CD4-positive, CD25-positive, alpha-beta regulatory T cell (primary cell): ENCODE measurements around the gene FDX2. TPM values are rescaled to one million over a fixed set of nuclear protein-coding genes. Genes with fewer than 3 reads are reported as not detected.

ENCODE experiments used
- ATAC-seq, 2 donors: fragments of 150-1000 bp; cut with Tn5 transposase; one replicate each; pipeline ENCODE4 v1.10.0; 2021; ENCODE audit warnings: low read depth in 2 of 2, moderate number of reproducible peaks in 2 of 2, moderate library complexity in 1 of 2
- DNase-seq, 3 donors: peaks; one replicate each; pipeline versions ENCODE4 v3.0.0 to v3.0.0-alpha.2; 2012 to 2022; ENCODE audit warnings: mixed read lengths in 1 of 3
- H3K27ac ChIP-seq: one replicate; pipeline ENCODE4 v1.7.0; 2013; ENCODE audit warnings: mild to moderate bottlenecking, low read length; ENCODE audit not compliant: insufficient read depth, poor library complexity, severe bottlenecking
- H3K27me3 ChIP-seq: one replicate; pipeline ENCODE4 v1.7.0; 2013; ENCODE audit warnings: low read length; ENCODE audit not compliant: control insufficient read depth, insufficient read depth
- H3K36me3 ChIP-seq: one replicate; pipeline ENCODE4 v1.7.0; 2013; ENCODE audit warnings: mild to moderate bottlenecking, low read length, moderate library complexity; ENCODE audit not compliant: control insufficient read depth, insufficient read depth
- H3K4me1 ChIP-seq: 2 replicates; pipeline ENCODE4 v1.7.0; 2013; ENCODE audit warnings: mild to moderate bottlenecking, low read length; ENCODE audit not compliant: insufficient read depth, control insufficient read depth, poor library complexity, severe bottlenecking
- H3K4me3 ChIP-seq: one replicate; pipeline ENCODE4 v1.7.0; 2013; ENCODE audit warnings: low read depth, mild to moderate bottlenecking, low read length, moderate library complexity
- H3K9me3 ChIP-seq, 2 experiments: 1 replicate in 1 of 2; 2 replicates in 1 of 2; pipeline ENCODE4 v1.7.0; 2013; ENCODE audit warnings: low read length in 2 of 2, mild to moderate bottlenecking in 1 of 2, moderate library complexity in 1 of 2; ENCODE audit not compliant: control insufficient read depth in 2 of 2
- H3K27ac Mint-ChIP-seq, 3 donors: one replicate each; pipeline ENCODE4 v1.8.0; 2020 to 2022; ENCODE audit warnings: mild to moderate bottlenecking in 3 of 3, mixed read lengths in 3 of 3, moderate library complexity in 2 of 3
- H3K27me3 Mint-ChIP-seq: one replicate; pipeline ENCODE4 v1.8.0; 2022; ENCODE audit warnings: mild to moderate bottlenecking, mixed read lengths
- H3K36me3 Mint-ChIP-seq: one replicate; pipeline ENCODE4 v1.8.0; 2020; ENCODE audit warnings: mixed read lengths
- H3K4me1 Mint-ChIP-seq, 4 donors: one replicate each; pipeline ENCODE4 v1.8.0; 2020 to 2022; ENCODE audit warnings: mixed read lengths in 4 of 4, mild to moderate bottlenecking in 1 of 4
- H3K4me3 Mint-ChIP-seq, 4 donors: one replicate each; pipeline ENCODE4 v1.8.0; 2020 to 2022; ENCODE audit warnings: mild to moderate bottlenecking in 4 of 4, mixed read lengths in 4 of 4, moderate library complexity in 3 of 4
- H3K9me3 Mint-ChIP-seq, 7 donors: one replicate each; pipeline ENCODE4 v1.8.0; 2020 to 2022; ENCODE audit warnings: mixed read lengths in 7 of 7, mild to moderate bottlenecking in 3 of 7, moderate library complexity in 2 of 7
- polyA plus RNA-seq, 4 donors: library from polyadenylated mRNA; unstranded; fragments of 300-500 nt; fragmentation: Illumina TruSeq; gene quantifications; one replicate each; pipeline ENCODE4 v1.2.3, GENCODE V29; 2021
- total RNA-seq: library from RNA; stranded (reverse); gene quantifications from one replicate; pipeline ENCODE4 v1.2.3, GENCODE V29; 2022

Gene FDX2
- 3.5 TPM for total RNA-seq
- 10 to 100 TPM; 13.1 to 16.5 (median 13.5) TPM for polyA plus RNA-seq

DNA sequence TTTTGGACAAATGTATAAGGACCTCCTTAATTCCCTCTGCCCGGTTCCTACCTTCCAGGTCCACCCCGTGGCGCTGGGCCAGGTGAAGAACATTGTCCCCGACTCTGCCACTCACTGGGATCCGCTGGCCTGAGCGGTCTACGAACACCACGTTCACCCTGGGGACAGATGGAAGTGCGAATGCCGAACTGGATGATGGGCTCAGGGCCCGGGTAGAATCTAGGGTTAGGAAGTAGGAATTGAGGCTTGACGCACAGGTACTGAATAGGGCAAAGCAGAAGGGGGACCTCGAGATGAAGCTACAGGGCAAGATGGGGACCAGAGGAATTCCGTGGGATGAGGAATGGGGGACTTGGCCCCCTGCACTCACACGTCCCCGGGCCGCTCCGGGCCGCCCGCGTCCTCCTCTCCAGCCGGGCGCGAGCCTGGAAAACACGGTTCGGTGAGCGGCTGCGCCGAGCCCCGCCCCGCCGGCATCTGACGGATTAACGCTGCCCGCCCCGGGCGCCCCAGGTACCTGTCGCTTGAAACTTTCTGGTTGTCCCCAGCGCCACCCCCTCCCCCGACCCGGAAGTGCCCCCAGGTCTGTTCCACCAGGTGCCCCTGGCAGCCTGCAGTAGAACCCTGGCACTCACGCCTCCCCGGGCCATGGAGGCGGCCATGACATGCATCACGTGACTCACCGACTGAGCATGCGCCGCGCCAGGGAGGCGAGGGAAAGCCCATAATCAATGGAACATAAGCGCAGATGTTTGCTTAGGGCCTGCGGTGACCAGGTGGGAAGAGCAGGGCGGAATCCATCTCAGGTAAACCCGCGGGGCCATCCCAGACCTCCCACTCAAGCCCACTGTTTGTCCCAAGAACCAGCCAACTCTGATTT, at the start of gene FDX2:
Gene FDX2, minus strand, starts transcription at position 681 of the 880 bp plus-strand sequence. Its CDS starts 19 bp downstream, at position 662.
- Histone ChIP-seq H3K27me3 (no peaks in the 10 kb centered on the region), H3K36me3 (peaks cover 16% of the 10 kb centered on the region), H3K27ac (peak within 1 kb of the TSS; percentile 61), H3K4me1 (peaks cover 15% of the 10 kb centered on the region), H3K9me3 (no peaks in the 10 kb centered on the region), H3K4me3 (peak within 1 kb of the TSS; percentile 86)
- ATAC-seq (peak; percentile 74 to 89), DNase-seq (peak; percentile 85 to 90 (median 86))
- no peaks in the 10 kb centered on the region for H3K9me3 Mint-ChIP-seq
- peak within 1 kb of the TSS; percentile 79 to 92 (median 86) for H3K4me3 Mint-ChIP-seq
- peak within 1 kb of the TSS; percentile 78 to 91 (median 88) for H3K27ac Mint-ChIP-seq
- H3K36me3 Mint-ChIP-seq, result peaks cover 14% of the 10 kb centered on the region
- no peaks in the 10 kb centered on the region for H3K27me3 Mint-ChIP-seq
- H3K4me1 Mint-ChIP-seq, result peaks cover 0 to 17% (median 5%) of the 10 kb centered on the region in 4 donors

- H3K27me3 Mint-ChIP-seq, result no peaks in the 10 kb centered on the region
- peaks cover 33% of the 10 kb centered on the region for H3K36me3 Mint-ChIP-seq
- H3K36me3 ChIP-seq, result peaks cover 79% of the 10 kb centered on the region
Observed at GRCh38 chr19:10365518-10365917, 49.7 kb upstream of the FDX2 start.

DNA sequence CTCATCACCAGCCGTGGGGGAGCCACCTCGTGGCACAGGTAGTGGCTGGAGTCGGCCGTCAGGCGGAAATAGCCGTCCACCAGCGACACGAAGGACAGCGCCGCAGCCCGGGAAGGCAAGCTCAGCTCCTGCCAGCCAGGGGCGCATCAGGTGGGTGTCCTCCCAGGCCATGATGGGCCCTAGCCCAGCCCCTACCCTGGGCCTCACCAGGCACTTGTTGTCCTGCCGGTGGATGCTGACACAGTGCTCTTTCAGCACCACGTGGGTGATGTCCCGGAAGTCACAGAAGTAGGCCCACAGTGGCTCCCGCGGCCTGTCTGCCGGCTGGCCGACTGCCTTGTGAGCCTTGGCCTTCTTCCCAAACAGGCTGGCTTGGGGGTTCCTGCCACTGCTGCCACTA, 48.8 kb upstream of the FDX2 start:
- H3K4me1 Mint-ChIP-seq, result peaks cover 0 to 4% (median under 1%) of the 10 kb centered on the region in 4 donors
- no peak overlapping the region for H3K4me3 Mint-ChIP-seq
- no peak overlapping the region for H3K27ac Mint-ChIP-seq
- Histone ChIP-seq H3K36me3 (peaks cover 76% of the 10 kb centered on the region), H3K9me3 (no peaks in the 10 kb centered on the region), H3K27ac (no peak overlapping the region), H3K4me1 (no peaks in the 10 kb centered on the region), H3K4me3 (no peak overlapping the region), H3K27me3 (no peaks in the 10 kb centered on the region)
- H3K9me3 Mint-ChIP-seq, result no peaks in the 10 kb centered on the region
- no peak for DNase-seq
- ATAC-seq, result no peak
- no peaks in the 10 kb centered on the region for H3K27me3 Mint-ChIP-seq
- peaks cover 33% of the 10 kb centered on the region for H3K36me3 Mint-ChIP-seq

More at GRCh38 chr19:10365518-10365917, 49.7 kb upstream of the FDX2 start:
- no peaks in the 10 kb centered on the region for H3K9me3 Mint-ChIP-seq
- Histone ChIP-seq H3K27ac (no peak overlapping the region), H3K27me3 (no peaks in the 10 kb centered on the region), H3K4me3 (no peak overlapping the region), H3K4me1 (no peaks in the 10 kb centered on the region), H3K9me3 (no peaks in the 10 kb centered on the region)
- H3K27ac Mint-ChIP-seq, result no peak overlapping the region
- H3K4me3 Mint-ChIP-seq, result no peak overlapping the region
- peaks cover 0 to 4% (median under 1%) of the 10 kb centered on the region in 4 donors for H3K4me1 Mint-ChIP-seq
- DNase-seq (no peak), ATAC-seq (no peak)

DNA sequence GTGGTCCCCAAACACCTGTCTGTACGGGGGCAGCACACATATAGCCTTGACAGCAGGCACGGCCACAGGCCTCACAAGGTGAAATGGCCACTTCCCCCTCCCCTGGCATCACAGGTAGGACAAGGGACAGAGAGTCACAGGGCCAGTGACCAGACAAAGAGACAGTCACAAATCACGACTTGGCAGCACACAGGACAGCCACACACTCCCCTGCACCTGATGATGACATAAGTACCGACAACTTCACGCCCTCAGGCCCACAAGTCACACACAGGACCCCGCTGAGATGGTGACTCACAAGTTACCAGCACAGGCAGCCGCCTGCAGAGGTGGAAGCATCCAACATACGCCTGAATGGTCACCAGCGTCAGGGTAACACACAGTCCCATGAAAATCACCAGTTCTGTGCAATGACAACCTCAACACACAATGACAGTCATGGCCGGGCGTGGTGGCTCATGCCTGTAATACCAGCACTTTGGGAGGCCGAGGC, 48.0 kb upstream of the FDX2 start:
- peaks cover 74% of the 10 kb centered on the region for H3K36me3 ChIP-seq
- DNase-seq (no peak), ATAC-seq (no peak)
- H3K36me3 Mint-ChIP-seq, result peaks cover 25% of the 10 kb centered on the region
- no peaks in the 10 kb centered on the region for H3K27me3 ChIP-seq
- H3K27ac ChIP-seq, result no peak overlapping the region
- H3K27ac Mint-ChIP-seq, result no peak overlapping the region
- H3K9me3 Mint-ChIP-seq, result no peaks in the 10 kb centered on the region
- no peaks in the 10 kb centered on the region for H3K9me3 ChIP-seq
- H3K4me1 ChIP-seq, result no peaks in the 10 kb centered on the region
- no peak overlapping the region for H3K4me3 Mint-ChIP-seq
- no peaks in the 10 kb centered on the region for H3K4me1 Mint-ChIP-seq
- H3K4me3 ChIP-seq, result no peak overlapping the region
- no peaks in the 10 kb centered on the region for H3K27me3 Mint-ChIP-seq

- Mint-ChIP-seq H3K4me1 (no peaks in the 10 kb centered on the region), H3K4me3 (no peak overlapping the region), H3K36me3 (peaks cover 19% of the 10 kb centered on the region), H3K9me3 (no peaks in the 10 kb centered on the region), H3K27me3 (no peaks in the 10 kb centered on the region), H3K27ac (no peak overlapping the region)
- ATAC-seq (no peak), DNase-seq (no peak)
- Histone ChIP-seq H3K27ac (no peak overlapping the region), H3K27me3 (no peaks in the 10 kb centered on the region), H3K4me3 (no peak overlapping the region), H3K9me3 (no peaks in the 10 kb centered on the region), H3K36me3 (peaks cover 71% of the 10 kb centered on the region), H3K4me1 (no peaks in the 10 kb centered on the region)
Observed at GRCh38 chr19:10362259-10362658, 46.4 kb upstream of the FDX2 start.

DNA sequence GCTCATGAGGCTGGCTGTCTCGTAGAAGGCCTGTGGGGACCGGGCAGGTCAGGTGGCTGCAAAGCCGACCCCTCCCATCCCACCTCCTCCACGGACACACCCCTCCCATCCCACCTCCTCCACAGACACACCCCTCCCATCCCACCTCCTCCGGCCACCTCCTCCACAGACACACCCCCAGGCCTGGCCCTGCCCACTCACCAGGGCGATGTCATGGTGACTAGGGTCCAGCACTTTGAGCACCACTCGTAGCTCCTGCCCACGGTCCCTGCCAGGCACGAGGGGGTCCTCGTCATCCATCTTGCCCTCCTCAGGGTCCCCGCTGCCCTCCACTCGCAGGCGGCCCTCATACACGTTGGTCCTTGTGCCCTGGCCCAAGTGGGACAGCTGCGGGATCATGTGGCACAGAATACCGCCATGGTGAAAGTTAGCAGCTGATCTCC, 45.8 kb upstream of the FDX2 start:
- peaks cover 19% of the 10 kb centered on the region for H3K36me3 Mint-ChIP-seq

DNA sequence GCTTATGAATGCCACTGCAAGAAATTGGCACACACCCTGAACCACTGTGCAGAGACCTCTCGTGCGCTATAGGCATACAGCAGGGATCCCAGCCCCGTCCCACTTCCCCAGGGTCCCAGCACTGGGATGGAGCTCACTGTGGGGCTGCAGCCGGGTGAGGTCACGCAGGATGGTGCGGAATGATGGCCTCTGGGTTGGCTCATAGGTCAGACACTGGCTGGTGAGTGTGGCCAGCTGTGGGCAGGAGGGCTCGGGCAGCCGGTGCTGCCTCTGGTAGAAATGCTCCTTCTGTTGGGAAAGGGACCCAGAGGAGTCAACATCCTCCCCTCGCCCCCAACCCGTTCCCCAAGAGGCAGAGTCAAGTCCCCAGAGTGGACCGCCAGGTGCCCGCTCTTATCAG, 40.6 kb upstream of the FDX2 start:
- Mint-ChIP-seq H3K27ac (no peak overlapping the region), H3K4me1 (no peaks in the 10 kb centered on the region), H3K27me3 (no peaks in the 10 kb centered on the region), H3K36me3 (peaks cover 15% of the 10 kb centered on the region), H3K9me3 (no peaks in the 10 kb centered on the region), H3K4me3 (no peak overlapping the region)
- Histone ChIP-seq H3K27ac (no peak overlapping the region), H3K4me3 (no peak overlapping the region), H3K4me1 (no peaks in the 10 kb centered on the region), H3K27me3 (no peaks in the 10 kb centered on the region), H3K36me3 (peaks cover 62% of the 10 kb centered on the region), H3K9me3 (no peaks in the 10 kb centered on the region)
- ATAC-seq, result no peak
- DNase-seq, result no peak

More for the DNA sequence above, 45.8 kb upstream of the FDX2 start:
- DNase-seq (no peak), ATAC-seq (no peak)
- Histone ChIP-seq H3K4me1 (no peaks in the 10 kb centered on the region), H3K27me3 (no peaks in the 10 kb centered on the region), H3K27ac (no peak overlapping the region), H3K36me3 (peaks cover 70% of the 10 kb centered on the region), H3K9me3 (no peaks in the 10 kb centered on the region), H3K4me3 (no peak overlapping the region)
- H3K27ac Mint-ChIP-seq, result no peak overlapping the region
- no peaks in the 10 kb centered on the region for H3K4me1 Mint-ChIP-seq
- no peaks in the 10 kb centered on the region for H3K9me3 Mint-ChIP-seq
- no peaks in the 10 kb centered on the region for H3K27me3 Mint-ChIP-seq
- no peak overlapping the region for H3K4me3 Mint-ChIP-seq
